Skeletal muscle satellite cell (primary cell): ENCODE measurements around the gene AVPI1.

Source experiments
- H3K27me3 ChIP-seq: 2 replicates; pipeline ENCODE4 v1.7.0; 2013; ENCODE audit warnings: low read length; ENCODE audit not compliant: control insufficient read depth, insufficient read depth
- H3K36me3 ChIP-seq: 2 replicates; pipeline ENCODE4 v1.7.0; 2013; ENCODE audit warnings: mild to moderate bottlenecking, control low read depth, low read length; ENCODE audit not compliant: insufficient read depth
- H3K4me1 ChIP-seq: 2 replicates; pipeline ENCODE4 v1.7.0; 2013; ENCODE audit warnings: low read length; ENCODE audit not compliant: control insufficient read depth, insufficient read depth
- H3K4me2 ChIP-seq: 2 replicates; pipeline ENCODE4 v1.7.0; 2013; ENCODE audit warnings: mild to moderate bottlenecking, low read length
- H3K4me3 ChIP-seq: 2 replicates; pipeline ENCODE4 v1.7.0; 2013; ENCODE audit warnings: low read length
- H3K9ac ChIP-seq: 2 replicates; pipeline ENCODE4 v1.7.0; 2013; ENCODE audit warnings: mild to moderate bottlenecking, low read depth, low read length, moderate library complexity
- H3K9me3 ChIP-seq: replicated peaks from 2 replicates; pipeline ENCODE4 v1.7.0; 2013; ENCODE audit warnings: mild to moderate bottlenecking, control low read depth, low read length

AVPI1 gene

DNA sequence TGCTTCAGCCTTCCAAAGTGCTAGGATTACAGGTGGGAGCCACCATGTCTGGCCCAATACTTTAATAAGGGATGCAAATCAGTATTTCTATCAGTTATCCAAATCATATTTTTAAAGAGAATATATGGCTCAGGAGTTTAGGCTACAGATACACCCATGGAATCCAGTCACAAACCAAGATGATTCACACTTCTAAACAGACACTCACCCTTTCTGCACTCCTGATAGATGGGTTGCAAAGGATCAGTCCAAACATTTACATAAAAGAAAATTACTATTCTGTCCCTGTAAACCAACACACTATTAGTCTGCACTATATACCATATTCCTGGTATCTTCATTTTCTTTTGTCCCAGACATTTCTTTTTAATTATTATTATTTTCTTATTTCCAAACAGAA, 55.9 kb downstream of the AVPI1 start:
- no peak overlapping the region for H3K4me3 ChIP-seq
- H3K27me3 ChIP-seq: no peaks in the 10 kb centered on the region
- H3K4me2 ChIP-seq: no peak overlapping the region
- H3K9me3 ChIP-seq: no peaks in the 10 kb centered on the region
- peaks cover 10% of the 10 kb centered on the region for H3K4me1 ChIP-seq
- H3K36me3 ChIP-seq: no peaks in the 10 kb centered on the region
- H3K9ac ChIP-seq: no peak overlapping the region

DNA sequence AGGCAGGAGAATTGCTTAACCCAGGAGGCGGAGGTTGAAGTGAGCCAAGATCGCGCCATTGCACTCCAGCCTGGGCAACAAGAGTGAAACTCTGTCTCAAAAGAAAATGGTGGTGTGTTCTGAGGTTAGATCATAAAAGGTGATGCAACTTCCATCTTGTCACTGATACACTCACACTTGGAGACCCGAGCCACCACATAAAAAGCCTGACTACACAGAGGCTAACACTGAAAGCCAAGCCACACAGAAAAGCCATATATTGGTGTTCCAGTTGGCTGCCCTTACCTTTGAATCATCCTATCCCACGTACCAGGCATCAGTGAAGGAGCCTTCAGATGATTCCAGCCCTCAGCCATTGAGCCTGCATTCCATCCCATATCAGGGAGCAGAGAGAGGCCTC, 57.8 kb downstream of the AVPI1 start:
- H3K27me3 ChIP-seq: no peaks in the 10 kb centered on the region
- no peaks in the 10 kb centered on the region for H3K36me3 ChIP-seq
- H3K9me3 ChIP-seq: no peaks in the 10 kb centered on the region
- H3K4me2 ChIP-seq: no peak overlapping the region
- no peak overlapping the region for H3K4me3 ChIP-seq
- H3K4me1 ChIP-seq: peaks cover 10% of the 10 kb centered on the region
- no peak overlapping the region for H3K9ac ChIP-seq

DNA sequence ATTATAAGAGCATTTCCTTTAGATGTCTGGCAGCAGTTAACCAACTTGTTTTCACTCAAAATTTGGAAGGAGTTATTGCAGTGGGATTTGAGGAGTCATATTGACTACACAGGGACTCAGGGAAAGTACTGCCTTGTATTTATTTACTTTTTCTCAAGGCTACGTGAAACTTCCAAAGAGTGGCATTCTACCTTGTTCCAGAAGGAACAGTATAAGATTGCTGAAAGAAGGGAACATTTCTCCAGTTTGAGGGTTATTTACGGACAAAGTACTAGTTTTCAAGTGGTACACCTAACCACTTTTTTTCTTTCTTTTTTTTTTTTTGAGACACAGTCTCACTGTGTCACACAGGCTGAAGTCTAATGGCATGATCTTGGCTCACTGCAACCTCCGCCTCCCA, 58.8 kb downstream of the AVPI1 start:
- no peak overlapping the region for H3K9ac ChIP-seq
- no peak overlapping the region for H3K4me3 ChIP-seq
- H3K27me3 ChIP-seq: no peaks in the 10 kb centered on the region
- no peaks in the 10 kb centered on the region for H3K9me3 ChIP-seq
- H3K4me2 ChIP-seq: no peak overlapping the region
- no peaks in the 10 kb centered on the region for H3K36me3 ChIP-seq
- H3K4me1 ChIP-seq: peaks cover 5% of the 10 kb centered on the region

DNA sequence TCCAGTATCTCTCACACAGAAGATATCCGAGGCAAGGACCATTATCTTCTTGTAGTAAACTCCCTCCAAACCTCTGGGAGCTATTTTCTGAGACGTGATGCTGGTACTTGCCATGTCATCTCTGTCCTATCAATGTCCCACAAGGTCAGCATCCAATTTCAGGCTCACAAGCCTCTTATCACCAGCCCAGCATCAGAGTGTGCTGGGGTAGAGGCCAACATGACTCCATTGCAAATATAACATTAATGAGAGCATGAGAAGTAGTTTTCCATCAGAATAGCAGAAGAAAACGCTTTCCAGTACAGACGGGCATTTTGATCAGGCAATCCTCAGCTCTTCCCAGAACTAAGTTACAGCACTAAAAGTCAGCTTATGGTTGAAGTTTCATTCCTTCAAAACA, 59.3 kb downstream of the AVPI1 start:
- no peak overlapping the region for H3K9ac ChIP-seq
- no peak overlapping the region for H3K4me2 ChIP-seq
- no peaks in the 10 kb centered on the region for H3K36me3 ChIP-seq
- no peaks in the 10 kb centered on the region for H3K9me3 ChIP-seq
- H3K4me3 ChIP-seq: no peak overlapping the region
- H3K4me1 ChIP-seq: peaks cover 5% of the 10 kb centered on the region
- no peaks in the 10 kb centered on the region for H3K27me3 ChIP-seq
